HEK293 (cell line): ENCODE results near the gene GABPB1.

Source experiments
- CTCF ChIA-PET: fragments of 350-600 bp; formaldehyde crosslinking; extraction: SDS; loops from one replicate; lab custom pipeline; 2021; ENCODE audit warnings: antibody characterized with exemption; lab: Yijun Ruan, JAX
- POLR2A ChIA-PET: fragments of 300-600 bp; formaldehyde crosslinking; extraction: SDS; loops from one replicate; lab custom pipeline; 2020; ENCODE audit warnings: antibody characterized with exemption, inconsistent platforms; lab: Yijun Ruan, JAX
- H3K27ac ChIP-seq: fragments of 200-500 bp; sonication (Bioruptor generic); 2 replicates; pipeline ENCODE4 v1.5.1; 2014; ENCODE audit warnings: low read depth, low read length, control low read depth, inconsistent platforms; ENCODE audit errors: extremely low read depth
- H3K36me3 ChIP-seq, 2 experiments: fragments of 200-500 bp in 1 of 2; sonication (Bioruptor generic) in 1 of 2; 1 replicate in 1 of 2; 2 replicates in 1 of 2; pipeline ENCODE4 v1.5.1; 2014 to 2017; ENCODE audit warnings: inconsistent platforms in 2 of 2, low read length in 2 of 2; ENCODE audit not compliant: control insufficient read depth in 2 of 2, insufficient read depth in 1 of 2
- H3K4me1 ChIP-seq: fragments of 200-500 bp; sonication (Bioruptor generic); 2 replicates; pipeline ENCODE4 v1.5.1; 2014; ENCODE audit warnings: mild to moderate bottlenecking, low read length, inconsistent platforms; ENCODE audit not compliant: control insufficient read depth, insufficient read depth
- H3K4me3 ChIP-seq: 2 replicates; pipeline ENCODE4 v1.5.1; 2011; ENCODE audit warnings: low read depth, mild to moderate bottlenecking, control low read depth, low read length, moderate library complexity
- H3K9me3 ChIP-seq: fragments of 200-500 bp; sonication (Bioruptor generic); 2 replicates; pipeline ENCODE4 v1.5.1; 2014; ENCODE audit warnings: low read depth, low read length, inconsistent platforms; ENCODE audit not compliant: control insufficient read depth, insufficient read depth
- CTCF ChIP-seq: fragments of 450-650 bp; formaldehyde crosslinking; IDR thresholded peaks from 2 replicates; pipeline ENCODE4 v1.5.1; 2016; ENCODE audit warnings: missing biosample characterization, missing genetic modification characterization
- FEZF1 ChIP-seq: fragments of 450-650 bp; formaldehyde crosslinking; IDR thresholded peaks from 2 replicates; pipeline ENCODE4 v1.5.1; 2016; ENCODE audit warnings: missing biosample characterization, missing genetic modification characterization
- GLIS1 ChIP-seq: fragments of 450-650 bp; formaldehyde crosslinking; IDR thresholded peaks from 2 replicates; pipeline ENCODE4 v1.5.1; 2016; ENCODE audit warnings: missing biosample characterization, missing genetic modification characterization
- HOXA7 ChIP-seq: sonication (generic); formaldehyde crosslinking; IDR thresholded peaks from 2 replicates; pipeline ENCODE4 v1.8.1; 2022; ENCODE audit warnings: missing genetic modification reagents, borderline replicate concordance
- HOXC10 ChIP-seq: sonication (generic); formaldehyde crosslinking; IDR thresholded peaks from 2 replicates; pipeline ENCODE4 v1.8.1; 2023; ENCODE audit warnings: mild to moderate bottlenecking, missing genetic modification reagents
- KLF1 ChIP-seq: fragments of 450-650 bp; formaldehyde crosslinking; IDR thresholded peaks from 2 replicates; pipeline ENCODE4 v1.5.1; 2016; ENCODE audit warnings: missing biosample characterization, missing genetic modification characterization
- MEIS1 ChIP-seq: sonication (generic); formaldehyde crosslinking; IDR thresholded peaks from 2 replicates; pipeline ENCODE4 v1.8.1; 2022; ENCODE audit warnings: missing genetic modification reagents, mild to moderate bottlenecking, borderline replicate concordance
- PATZ1 ChIP-seq: fragments of 450-650 bp; formaldehyde crosslinking; IDR thresholded peaks from 2 replicates; pipeline ENCODE4 v1.5.1; 2016; ENCODE audit warnings: missing biosample characterization, missing genetic modification characterization
- PBX3 ChIP-seq: sonication (generic); formaldehyde crosslinking; IDR thresholded peaks from 2 replicates; pipeline ENCODE4 v1.8.1; 2022; ENCODE audit warnings: mild to moderate bottlenecking, moderate library complexity, missing genetic modification reagents
- ZBTB1 ChIP-seq: fragments of 450-650 bp; formaldehyde crosslinking; IDR thresholded peaks from 2 replicates; pipeline ENCODE4 v1.5.1; 2016; ENCODE audit warnings: missing biosample characterization, missing genetic modification characterization
- ZBTB48 ChIP-seq: fragments of 450-650 bp; formaldehyde crosslinking; IDR thresholded peaks from 2 replicates; pipeline ENCODE4 v1.5.1; 2016; ENCODE audit warnings: missing biosample characterization, missing genetic modification characterization
- ZFP69B ChIP-seq: fragments of 450-650 bp; formaldehyde crosslinking; IDR thresholded peaks from 2 replicates; pipeline ENCODE4 v1.5.1; 2016; ENCODE audit warnings: missing biosample characterization, missing genetic modification characterization
- ZNF10 ChIP-seq: fragments of 450-650 bp; formaldehyde crosslinking; IDR thresholded peaks from 2 replicates; pipeline ENCODE4 v1.5.1; 2017; ENCODE audit warnings: missing biosample characterization, missing genetic modification characterization
- ZNF140 ChIP-seq: fragments of 450-650 bp; formaldehyde crosslinking; IDR thresholded peaks from 2 replicates; pipeline ENCODE4 v1.5.1; 2016; ENCODE audit warnings: missing biosample characterization, missing genetic modification characterization
- ZNF423 ChIP-seq: fragments of 450-650 bp; formaldehyde crosslinking; IDR thresholded peaks from 2 replicates; pipeline ENCODE4 v1.5.1; 2016; ENCODE audit warnings: missing biosample characterization, missing genetic modification characterization
- ZNF48 ChIP-seq: fragments of 450-650 bp; formaldehyde crosslinking; IDR thresholded peaks from 2 replicates; pipeline ENCODE4 v1.5.1; 2016; ENCODE audit warnings: missing biosample characterization, missing genetic modification characterization
- ZNF501 ChIP-seq: fragments of 450-650 bp; formaldehyde crosslinking; IDR thresholded peaks from 2 replicates; pipeline ENCODE4 v1.5.1; 2016; ENCODE audit warnings: missing biosample characterization, missing genetic modification characterization
- ZNF624 ChIP-seq: fragments of 450-650 bp; formaldehyde crosslinking; IDR thresholded peaks from 2 replicates; pipeline ENCODE4 v1.5.1; 2017; ENCODE audit warnings: missing biosample characterization, missing genetic modification characterization
- ZNF626 ChIP-seq: fragments of 450-650 bp; sonication (Bioruptor Pico); formaldehyde crosslinking; IDR thresholded peaks from 2 replicates; pipeline ENCODE4 v1.5.1; 2018; ENCODE audit warnings: missing biosample characterization, missing genetic modification characterization, inconsistent platforms
- ZNF658 ChIP-seq: fragments of 450-650 bp; formaldehyde crosslinking; IDR thresholded peaks from 2 replicates; pipeline ENCODE4; 2016; ENCODE audit warnings: missing biosample characterization, missing genetic modification characterization
- ZNF677 ChIP-seq: fragments of 450-650 bp; IDR thresholded peaks from 2 replicates; pipeline ENCODE4 v1.5.0; 2018; ENCODE audit warnings: missing biosample characterization, mild to moderate bottlenecking, missing genetic modification characterization, moderate library complexity
- ZNF776 ChIP-seq: fragments of 450-650 bp; formaldehyde crosslinking; IDR thresholded peaks from 2 replicates; pipeline ENCODE4 v1.5.0; 2017; ENCODE audit warnings: missing biosample characterization, missing genetic modification characterization, borderline replicate concordance
- ZSCAN23 ChIP-seq: fragments of 450-650 bp; formaldehyde crosslinking; IDR thresholded peaks from 2 replicates; pipeline ENCODE4 v1.5.1; 2016; ENCODE audit warnings: missing biosample characterization, missing genetic modification characterization
- TF ChIP-seq, protein P1 (sequence below): fragments of 450-650 bp; formaldehyde crosslinking; IDR thresholded peaks from 2 replicates; pipeline ENCODE4 v1.5.1; 2017; ENCODE audit warnings: missing biosample characterization, missing genetic modification characterization
- TF ChIP-seq, protein P2 (sequence below): fragments of 450-650 bp; formaldehyde crosslinking; IDR thresholded peaks from 2 replicates; pipeline ENCODE4 v1.5.1; 2016; ENCODE audit warnings: missing biosample characterization, missing genetic modification characterization

Gene GABPB1

DNA sequence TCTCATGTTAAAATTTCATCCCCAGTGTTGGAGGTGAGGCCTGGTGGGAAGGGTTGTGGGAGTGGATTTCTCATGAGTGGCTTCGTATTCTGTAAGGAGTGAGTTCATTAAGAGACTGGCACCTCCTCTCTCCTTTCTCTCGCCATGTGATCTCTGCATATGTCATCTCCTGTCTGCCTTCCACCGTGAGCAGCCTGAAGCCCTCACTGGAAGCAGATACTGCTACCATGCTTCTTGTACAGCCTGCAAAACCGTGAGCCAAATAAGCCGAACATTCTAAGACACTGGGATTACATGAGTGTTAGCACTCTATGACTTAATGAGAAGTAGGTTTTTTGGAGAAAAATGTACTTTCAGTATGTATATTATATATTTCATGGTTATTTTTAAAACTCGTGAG lies 6.8 kb upstream of the GABPB1 start (continued):
- TF ChIP-seq PATZ1 (tag by site-specific recombination) = no peak
- no peak for TF ChIP-seq ZBTB1 (tag by site-specific recombination)
- no peak for TF ChIP-seq ZNF501
- TF ChIP-seq ZNF10 = no peak
- TF ChIP-seq ZNF48 = no peak
- TF ChIP-seq HOXC10 (CRISPR knock-in tag) = no peak

DNA sequence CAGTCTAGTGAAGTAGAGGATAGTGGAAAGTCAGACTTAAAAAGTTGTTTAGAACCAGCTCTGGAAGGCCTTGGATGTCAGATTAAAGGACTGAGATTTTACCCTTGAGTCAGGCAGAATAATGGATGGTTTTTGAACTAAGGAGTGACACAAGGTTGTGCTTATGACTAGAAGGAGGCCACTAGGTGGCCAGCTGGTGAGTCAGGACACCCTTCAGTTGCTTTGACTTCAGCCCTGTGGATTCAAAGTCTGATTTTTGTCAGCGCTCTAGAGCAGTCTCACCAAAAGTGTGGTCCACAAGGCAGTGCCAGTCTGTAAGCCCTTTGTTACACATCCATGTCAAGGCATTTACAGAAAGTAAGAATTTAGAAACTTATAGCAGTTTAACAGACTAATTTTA lies 3.8 kb upstream of the GABPB1 start:
- no peak overlapping the region for H3K4me3 ChIP-seq
- no peaks in the 10 kb centered on the region for H3K9me3 ChIP-seq
- no peaks in the 10 kb centered on the region for H3K4me1 ChIP-seq
- TF ChIP-seq CTCF = 0 out of 2 replicates have a peak, but pooled peaks have one; percentile 38
- no peak for TF ChIP-seq ZNF624 (tag by site-specific recombination)
- no peak overlapping the region for H3K27ac ChIP-seq
- ChIA-PET CTCF (interaction anchor here (0.6 kb wide), 1 partner anchor 9 kb away, joined by 3 read pairs; no protein-coding TSS in a partner anchor), POLR2A (interaction anchor here (0.7 kb wide), 1 partner anchor 185 kb away, joined by 7 read pairs; no protein-coding TSS in a partner anchor)
- peaks cover 16 to 49% of the 10 kb centered on the region in 2 experiments; a peak in 2 of 3 replicates for H3K36me3 ChIP-seq

DNA sequence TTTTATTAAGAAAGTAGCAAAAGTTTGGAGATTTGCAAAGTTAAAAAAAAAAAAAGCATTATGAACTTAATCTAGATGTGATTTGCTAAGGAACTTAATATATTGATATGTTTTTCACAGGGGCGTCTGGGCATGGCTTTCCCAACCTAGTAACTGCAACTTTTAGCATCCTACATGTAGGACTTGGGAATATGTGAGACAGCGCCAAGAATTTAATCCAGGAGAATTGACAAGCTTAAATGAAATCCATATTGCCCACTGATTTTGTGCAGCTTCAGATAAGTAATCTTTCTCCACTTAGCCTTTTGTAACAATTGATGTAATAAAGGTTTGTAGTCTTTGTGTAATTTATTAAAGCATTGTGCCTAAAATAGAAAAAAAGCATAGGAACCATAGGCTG lies 982 bp upstream of the GABPB1 start:
- ChIA-PET POLR2A (interaction anchor here (0.8 kb wide), 1 partner anchor 9 kb away, joined by 3 read pairs; no protein-coding TSS in a partner anchor), CTCF (interaction anchor here (0.7 kb wide), 1 partner anchor 38 kb away, joined by 3 read pairs; no protein-coding TSS in a partner anchor)
- Histone ChIP-seq H3K4me3 (peak overlapping the region; percentile 77), H3K4me1 (no peaks in the 10 kb centered on the region), H3K36me3 (peaks cover 9 to 29% of the 10 kb centered on the region in 2 experiments; a peak in 2 of 3 replicates), H3K9me3 (no peaks in the 10 kb centered on the region), H3K27ac (peak overlapping the region; percentile 92; the same call in 1 of the 2 replicates)
- TF ChIP-seq GLIS1 (tag by site-specific recombination) = no peak
- TF ChIP-seq MEIS1 (CRISPR knock-in tag) = no peak
- no peak for TF ChIP-seq ZNF677
- no peak for TF ChIP-seq HOXA7 (CRISPR knock-in tag)
- TF ChIP-seq PBX3 (CRISPR knock-in tag) = no peak
- TF ChIP-seq, protein P1, sequence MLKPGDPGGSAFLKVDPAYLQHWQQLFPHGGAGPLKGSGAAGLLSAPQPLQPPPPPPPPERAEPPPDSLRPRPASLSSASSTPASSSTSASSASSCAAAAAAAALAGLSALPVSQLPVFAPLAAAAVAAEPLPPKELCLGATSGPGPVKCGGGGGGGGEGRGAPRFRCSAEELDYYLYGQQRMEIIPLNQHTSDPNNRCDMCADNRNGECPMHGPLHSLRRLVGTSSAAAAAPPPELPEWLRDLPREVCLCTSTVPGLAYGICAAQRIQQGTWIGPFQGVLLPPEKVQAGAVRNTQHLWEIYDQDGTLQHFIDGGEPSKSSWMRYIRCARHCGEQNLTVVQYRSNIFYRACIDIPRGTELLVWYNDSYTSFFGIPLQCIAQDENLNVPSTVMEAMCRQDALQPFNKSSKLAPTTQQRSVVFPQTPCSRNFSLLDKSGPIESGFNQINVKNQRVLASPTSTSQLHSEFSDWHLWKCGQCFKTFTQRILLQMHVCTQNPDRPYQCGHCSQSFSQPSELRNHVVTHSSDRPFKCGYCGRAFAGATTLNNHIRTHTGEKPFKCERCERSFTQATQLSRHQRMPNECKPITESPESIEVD (tag by site-specific recombination) = no peak
- TF ChIP-seq ZNF140 (tag by site-specific recombination) = no peak
- TF ChIP-seq ZNF626 (tag by site-specific recombination) = no peak
- TF ChIP-seq HOXC10 (CRISPR knock-in tag) = no peak
- TF ChIP-seq KLF1 (tag by site-specific recombination) = no peak
- TF ChIP-seq ZNF658 = no peak
- TF ChIP-seq, protein P2, sequence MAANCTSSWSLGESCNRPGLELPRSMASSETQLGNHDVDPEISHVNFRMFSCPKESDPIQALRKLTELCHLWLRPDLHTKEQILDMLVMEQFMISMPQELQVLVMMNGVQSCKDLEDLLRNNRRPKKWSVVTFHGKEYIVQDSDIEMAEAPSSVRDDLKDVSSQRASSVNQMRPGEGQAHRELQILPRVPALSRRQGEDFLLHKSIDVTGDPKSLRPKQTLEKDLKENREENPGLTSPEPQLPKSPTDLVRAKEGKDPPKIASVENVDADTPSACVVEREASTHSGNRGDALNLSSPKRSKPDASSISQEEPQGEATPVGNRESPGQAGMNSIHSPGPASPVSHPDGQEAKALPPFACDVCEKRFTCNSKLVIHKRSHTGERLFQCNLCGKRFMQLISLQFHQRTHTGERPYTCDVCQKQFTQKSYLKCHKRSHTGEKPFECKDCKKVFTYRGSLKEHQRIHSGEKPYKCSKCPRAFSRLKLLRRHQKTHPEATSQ (tag by site-specific recombination) = no peak
- TF ChIP-seq ZNF776 (tag by site-specific recombination) = no peak
- TF ChIP-seq ZFP69B (tag by site-specific recombination) = no peak
- no peak for TF ChIP-seq ZBTB48 (tag by site-specific recombination)
- no peak for TF ChIP-seq ZSCAN23
- TF ChIP-seq ZNF423 (tag by site-specific recombination) = no peak
- no peak for TF ChIP-seq FEZF1 (tag by site-specific recombination)
